Liver (tissue), 9 donors: ENCODE data around the gene TIMM8B. TPM values are rescaled to one million over a fixed set of nuclear protein-coding genes. Genes with fewer than 3 reads are reported as not detected.
"Not testable (repeated sequence)": the region's sequence is repeated elsewhere in the genome, so short reads cannot be mapped to it uniquely, and the experiment has no call there.

Experiments used
- DNase-seq: peaks from one replicate; pipeline ENCODE4 v3.0.0-alpha.2; 2017; ENCODE audit warnings: low spot score
- H3K27ac ChIP-seq, 2 donors: one replicate each; pipeline ENCODE4 v1.7.0; 2013; ENCODE audit warnings: inconsistent platforms in 2 of 2, low read length in 2 of 2, control low read depth in 1 of 2, low read depth in 1 of 2, mild to moderate bottlenecking in 1 of 2
- H3K27me3 ChIP-seq, 4 donors: one replicate each; pipeline versions ENCODE4 v1.6.1 to v1.7.0; 2013; ENCODE audit warnings: low read length in 3 of 4, inconsistent platforms in 1 of 4, mild to moderate bottlenecking in 1 of 4, moderate library complexity in 1 of 4; ENCODE audit not compliant: control insufficient read depth in 4 of 4, insufficient read depth in 4 of 4
- H3K36me3 ChIP-seq, 4 donors: one replicate each; pipeline versions ENCODE4 v1.6.1 to v1.7.0; 2013; ENCODE audit warnings: low read length in 3 of 4, mild to moderate bottlenecking in 3 of 4, low read depth in 1 of 4, moderate library complexity in 1 of 4; ENCODE audit not compliant: control insufficient read depth in 4 of 4, insufficient read depth in 3 of 4
- H3K4me1 ChIP-seq, 4 donors: one replicate each; pipeline versions ENCODE4 v1.6.1 to v1.7.0; 2013; ENCODE audit warnings: low read length in 3 of 4, mild to moderate bottlenecking in 3 of 4, moderate library complexity in 1 of 4; ENCODE audit not compliant: control insufficient read depth in 4 of 4, insufficient read depth in 4 of 4
- H3K4me3 ChIP-seq, 3 donors: one replicate each; pipeline versions ENCODE4 v1.6.1 to v1.7.0; 2013; ENCODE audit warnings: low read length in 3 of 3, control low read depth in 1 of 3, low read depth in 1 of 3, mild to moderate bottlenecking in 1 of 3
- H3K9ac ChIP-seq, 2 donors: one replicate each; pipeline ENCODE4 v1.7.0; 2013; ENCODE audit warnings: low read length in 2 of 2, mild to moderate bottlenecking in 2 of 2, moderate library complexity in 2 of 2, control low read depth in 1 of 2, low read depth in 1 of 2
- H3K9me3 ChIP-seq, 4 donors: one replicate each; pipeline versions ENCODE4 v1.6.1 to v1.7.0; 2013; ENCODE audit warnings: low read length in 3 of 4; ENCODE audit not compliant: control insufficient read depth in 4 of 4
- ATF3 ChIP-seq: IDR thresholded peaks from 2 replicates; pipeline ENCODE4 v1.6.1; 2016; ENCODE audit warnings: antibody characterized with exemption
- CTCF ChIP-seq: fragments of 150-350 bp; IDR thresholded peaks from 2 replicates; pipeline ENCODE4 v1.5.1; 2017; ENCODE audit warnings: improper control_type of control experiment, low read depth, low read length; ENCODE audit not compliant: missing input control
- EGR1 ChIP-seq, 2 donors: IDR thresholded peaks; 2 replicates each; pipeline ENCODE4 v1.6.1; 2016 to 2018; ENCODE audit warnings: antibody characterized with exemption in 2 of 2, low read depth in 2 of 2
- FOXA1 ChIP-seq: IDR thresholded peaks from 2 replicates; pipeline ENCODE4 v1.6.1; 2016; ENCODE audit warnings: antibody characterized with exemption
- FOXA2 ChIP-seq: IDR thresholded peaks from 2 replicates; pipeline ENCODE4 v1.6.1; 2016; ENCODE audit warnings: antibody characterized with exemption
- GABPA ChIP-seq, 2 donors: IDR thresholded peaks in 1 of 2; conservative IDR thresholded peaks in 1 of 2; 2 replicates each; pipeline ENCODE4 v1.6.1; 2016; ENCODE audit warnings: antibody characterized with exemption in 2 of 2, mild to moderate bottlenecking in 1 of 2, moderate library complexity in 1 of 2
- HNF4A ChIP-seq, 2 donors: conservative IDR thresholded peaks; 2 replicates each; pipeline ENCODE4 v1.6.1; 2016; ENCODE audit warnings: antibody characterized with exemption in 2 of 2, mild to moderate bottlenecking in 2 of 2
- HNF4G ChIP-seq: IDR thresholded peaks from 2 replicates; pipeline ENCODE4 v1.6.1; 2016; ENCODE audit warnings: antibody characterized with exemption
- JUND ChIP-seq, 2 donors: IDR thresholded peaks; 2 replicates each; pipeline ENCODE4 v1.6.1; 2016; ENCODE audit warnings: antibody characterized with exemption in 2 of 2
- MAX ChIP-seq: IDR thresholded peaks from 2 replicates; pipeline ENCODE4 v1.6.1; 2016; ENCODE audit warnings: antibody characterized with exemption
- NR2F2 ChIP-seq: IDR thresholded peaks from 2 replicates; pipeline ENCODE4 v1.6.1; 2016; ENCODE audit warnings: antibody characterized with exemption
- RAD21 ChIP-seq, 2 donors: IDR thresholded peaks; 2 replicates each; pipeline ENCODE4 v1.6.1; 2016; ENCODE audit warnings: antibody characterized with exemption in 2 of 2, mild to moderate bottlenecking in 2 of 2
- REST ChIP-seq: IDR thresholded peaks from 2 replicates; pipeline ENCODE4 v1.6.1; 2016; ENCODE audit warnings: antibody characterized with exemption, mild to moderate bottlenecking
- RXRA ChIP-seq, 2 donors: IDR thresholded peaks; 2 replicates each; pipeline ENCODE4 v1.6.1; 2017 to 2018; ENCODE audit warnings: antibody characterized with exemption in 2 of 2, mild to moderate bottlenecking in 1 of 2
- SP1 ChIP-seq: IDR thresholded peaks from 2 replicates; pipeline ENCODE4 v1.6.1; 2018; ENCODE audit warnings: antibody characterized with exemption, mild to moderate bottlenecking
- TAF1 ChIP-seq: conservative IDR thresholded peaks from 2 replicates; pipeline ENCODE4 v1.6.1; 2016; ENCODE audit warnings: antibody characterized with exemption, mild to moderate bottlenecking
- YY1 ChIP-seq: IDR thresholded peaks from 2 replicates; pipeline ENCODE4 v1.6.1; 2016; ENCODE audit warnings: antibody characterized with exemption, mild to moderate bottlenecking
- WGBS: extraction: QIAGEN DNeasy Blood & Tissue Kit; methylation state at CpG from one replicate; pipeline ENCODE4 v1.1.7; 2013; 5-methylcytosine and 5-hydroxymethylcytosine counted together
- polyA plus RNA-seq, 2 donors: library from polyadenylated mRNA; stranded (reverse) in 1 of 2; unstranded in 1 of 2; fragments of 200-250 nt in 1 of 2; fragments of >200 nt in 1 of 2; fragmentation: Nextera tagmentation in 1 of 2; extraction: Ambion mirVana in 1 of 2; gene quantifications; one replicate each; pipeline versions ENCODE4 v1.2.1 to v1.2.3, GENCODE V29; 2013 to 2015
- total RNA-seq, 2 donors: library from RNA; depleted of rRNA; stranded (reverse); fragments of >200 nt; gene quantifications; one replicate each; pipeline ENCODE4 v1.2.3, GENCODE V29; 2014
- donor health status: healthy.
- donor health status: healthy.
- donor health status: healthy.
- donor health status: healthy.
- donor health status: healthy.

Gene TIMM8B
- total and polyA plus RNA-seq, 4 donors: 23.4 to 108 (median 78.7) TPM

GRCh38 chr11:112046647-112047046, 39.9 kb downstream of the TIMM8B start:
- not testable (repeated sequence) for H3K4me1 ChIP-seq, H3K9ac ChIP-seq, H3K4me3 ChIP-seq, H3K9me3 ChIP-seq, H3K27ac ChIP-seq, H3K27me3 ChIP-seq, DNase-seq
- over 99% methylated on average over 2 of the region's 2 CpGs for WGBS
- peaks cover 1 to 40% (median 36%) of the 10 kb centered on the region in 4 donors for H3K36me3 ChIP-seq

- H3K4me1 ChIP-seq: no peaks in the 10 kb centered on the region
- no peak overlapping the region for H3K27ac ChIP-seq
- H3K9me3 ChIP-seq: no peaks in the 10 kb centered on the region
- 96% methylated on average over 4 of the region's 4 CpGs for WGBS
- peaks cover 1 to 38% (median 26%) of the 10 kb centered on the region in 4 donors for H3K36me3 ChIP-seq
- no peak for DNase-seq
- no peak overlapping the region for H3K4me3 ChIP-seq
- no peak for TF ChIP-seq RXRA (IDR thresholded peaks at IDR 0.05)
- no peak for TF ChIP-seq ATF3
- no peak for TF ChIP-seq EGR1 (IDR thresholded peaks at IDR 0.05; ENCODE audit: low read depth in 2 of 2)
- TF ChIP-seq FOXA2: no peak
- no peak for TF ChIP-seq TAF1
- TF ChIP-seq REST: no peak
- no peak for TF ChIP-seq NR2F2
- TF ChIP-seq MAX: no peak
- H3K27me3 ChIP-seq: no peaks in the 10 kb centered on the region
- H3K9ac ChIP-seq: no peak overlapping the region
Observed at GRCh38 chr11:112044961-112045360, 41.6 kb downstream of the TIMM8B start.

- peaks cover 0 to 47% (median 27%) of the 10 kb centered on the region in 4 donors for H3K36me3 ChIP-seq
- WGBS: 97% methylated on average over 2 of the region's 2 CpGs
- no peak for DNase-seq
- TF ChIP-seq TAF1: no peak
- no peak for TF ChIP-seq FOXA2
- no peak for TF ChIP-seq YY1
- TF ChIP-seq REST: no peak
- TF ChIP-seq ATF3: no peak
- TF ChIP-seq JUND (IDR thresholded peaks at IDR 0.05): no peak
- TF ChIP-seq HNF4A (conservative IDR thresholded peaks at IDR 0.05): no peak
- no peak for TF ChIP-seq SP1
- no peak for TF ChIP-seq FOXA1
- TF ChIP-seq HNF4G: no peak
- no peak for TF ChIP-seq RXRA (IDR thresholded peaks at IDR 0.05)
- TF ChIP-seq MAX: no peak
- no peak for TF ChIP-seq GABPA (IDR thresholded peaks at IDR 0.05 in 1 of 2, conservative IDR thresholded peaks at IDR 0.05 in 1 of 2)
- TF ChIP-seq RAD21 (IDR thresholded peaks at IDR 0.05): no peak
- no peak for TF ChIP-seq NR2F2
- no peak for TF ChIP-seq CTCF
Observed at GRCh38 chr11:112042961-112043304, 43.6 kb downstream of the TIMM8B start.

More at GRCh38 chr11:112042961-112043304, 43.6 kb downstream of the TIMM8B start:
- Histone ChIP-seq H3K27me3 (no peaks in the 10 kb centered on the region), H3K4me1 (no peaks in the 10 kb centered on the region), H3K9ac (no peak overlapping the region), H3K4me3 (no peak overlapping the region), H3K27ac (no peak overlapping the region), H3K9me3 (no peaks in the 10 kb centered on the region)
